Omental fat pad (tissue), 4 donors: ENCODE results near the gene CRIM1. TPM values are rescaled to one million over a fixed set of nuclear protein-coding genes. Genes with fewer than 3 reads are reported as not detected.

Experiments used
- ATAC-seq: fragments of 150-250 bp; one replicate; pipeline ENCODE4 v1.9.1; 2016; ENCODE audit warnings: mild to moderate bottlenecking, moderate library complexity; ENCODE audit not compliant: low FRiP score
- DNase-seq: peaks from one replicate; pipeline ENCODE4 v3.0.0-alpha.2; 2019; ENCODE audit warnings: low spot score
- total RNA-seq, 4 donors: library from RNA; depleted of rRNA; stranded (reverse); fragments of >200 nt; gene quantifications; one replicate each; pipeline ENCODE4 v1.1.0, GENCODE V29; 2016
- TF ChIP-seq, protein P1 (sequence below), 3 donors: fragments of 450-650 bp; IDR thresholded peaks; one replicate each; pipeline ENCODE4 v1.5.1; 2016 to 2017; ENCODE audit warnings: antibody characterized with exemption in 3 of 3, mild to moderate bottlenecking in 3 of 3, moderate library complexity in 2 of 3

Gene CRIM1
- total RNA-seq, 4 donors from 2014 or later = 229 to 252 (median 233) TPM

DNA sequence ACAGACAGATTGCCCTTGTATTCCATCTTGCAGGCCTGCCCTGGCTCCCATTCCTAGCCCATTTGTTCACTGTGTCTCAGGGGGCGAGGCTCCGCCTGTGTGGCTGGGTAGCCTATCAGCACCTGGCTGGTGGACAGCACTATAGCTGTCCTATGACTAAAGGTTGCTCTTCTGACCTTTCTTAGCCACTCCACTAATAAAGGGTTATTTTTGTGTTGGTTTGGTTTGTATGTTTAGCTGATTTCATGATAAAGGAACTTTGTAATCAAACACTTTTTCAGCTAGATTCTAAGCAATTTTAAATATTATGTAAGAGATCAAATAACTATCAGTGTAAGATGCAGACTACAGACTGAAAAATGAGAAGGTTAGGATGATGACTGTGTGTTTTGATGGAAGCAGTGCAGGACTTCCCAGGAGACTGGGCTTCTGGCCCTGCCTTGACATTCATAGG is 72.2 kb downstream of the CRIM1 start:
- DNase-seq (no peak), ATAC-seq (no peak)
- TF ChIP-seq, protein P1, sequence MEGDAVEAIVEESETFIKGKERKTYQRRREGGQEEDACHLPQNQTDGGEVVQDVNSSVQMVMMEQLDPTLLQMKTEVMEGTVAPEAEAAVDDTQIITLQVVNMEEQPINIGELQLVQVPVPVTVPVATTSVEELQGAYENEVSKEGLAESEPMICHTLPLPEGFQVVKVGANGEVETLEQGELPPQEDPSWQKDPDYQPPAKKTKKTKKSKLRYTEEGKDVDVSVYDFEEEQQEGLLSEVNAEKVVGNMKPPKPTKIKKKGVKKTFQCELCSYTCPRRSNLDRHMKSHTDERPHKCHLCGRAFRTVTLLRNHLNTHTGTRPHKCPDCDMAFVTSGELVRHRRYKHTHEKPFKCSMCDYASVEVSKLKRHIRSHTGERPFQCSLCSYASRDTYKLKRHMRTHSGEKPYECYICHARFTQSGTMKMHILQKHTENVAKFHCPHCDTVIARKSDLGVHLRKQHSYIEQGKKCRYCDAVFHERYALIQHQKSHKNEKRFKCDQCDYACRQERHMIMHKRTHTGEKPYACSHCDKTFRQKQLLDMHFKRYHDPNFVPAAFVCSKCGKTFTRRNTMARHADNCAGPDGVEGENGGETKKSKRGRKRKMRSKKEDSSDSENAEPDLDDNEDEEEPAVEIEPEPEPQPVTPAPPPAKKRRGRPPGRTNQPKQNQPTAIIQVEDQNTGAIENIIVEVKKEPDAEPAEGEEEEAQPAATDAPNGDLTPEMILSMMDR (IDR thresholded peaks at IDR 0.05) = no peak

- DNase-seq = no peak
- TF ChIP-seq, protein P1 (IDR thresholded peaks at IDR 0.05) = no peak
- ATAC-seq = no peak
Observed at GRCh38 chr2:36430549-36430948, 75.0 kb downstream of the CRIM1 start.

DNA sequence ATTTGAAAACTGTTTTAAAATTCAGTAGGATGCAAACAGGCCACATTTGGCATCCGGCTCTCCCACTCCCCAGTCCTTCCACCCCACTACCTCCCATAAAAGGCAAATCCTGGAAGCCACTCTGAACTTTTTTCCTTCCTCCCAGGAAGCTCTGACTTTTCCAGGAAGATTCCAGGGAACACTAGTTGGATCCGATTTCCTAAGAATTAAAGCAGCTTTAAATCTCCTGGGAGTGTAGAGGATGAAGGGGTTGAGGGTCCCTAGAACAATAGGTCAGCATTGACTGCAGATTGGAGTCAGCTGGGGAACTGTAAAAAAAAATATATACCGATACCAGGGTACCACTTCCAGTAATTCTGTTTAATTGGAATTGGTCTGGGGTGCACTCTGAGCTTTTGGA is 76.9 kb downstream of the CRIM1 start:
- TF ChIP-seq, protein P1 (IDR thresholded peaks at IDR 0.05) = no peak
- no peak for DNase-seq
- ATAC-seq = no peak

- DNase-seq (no peak), ATAC-seq (peak; percentile 55)
- TF ChIP-seq, protein P1 (IDR thresholded peaks at IDR 0.05) = no peak
Observed at GRCh38 chr2:36433311-36434217, 78.0 kb downstream of the CRIM1 start.

DNA sequence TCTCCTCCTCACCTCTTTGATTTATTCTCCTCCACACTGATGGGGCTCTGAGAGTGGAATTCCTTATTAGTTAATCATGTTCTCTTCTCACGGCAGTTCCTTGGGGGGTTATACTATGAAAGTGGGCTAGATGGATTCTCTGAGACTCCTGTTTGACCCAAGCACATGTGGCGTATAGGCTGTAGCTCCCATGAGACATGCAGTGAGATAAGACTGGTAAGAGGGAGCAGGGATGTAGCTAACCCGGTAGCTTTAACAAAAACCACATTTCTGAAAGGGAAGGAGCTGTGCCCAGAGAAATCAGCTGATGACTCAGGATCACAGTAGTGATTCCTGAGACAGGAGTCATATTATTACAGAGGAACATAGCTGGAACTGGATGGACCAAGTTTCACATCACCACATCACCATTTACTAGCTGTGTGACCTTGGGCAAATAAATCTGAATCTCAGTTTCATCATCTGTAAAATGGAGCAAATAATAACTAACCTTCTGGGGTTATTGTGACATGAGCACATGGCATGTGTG is 82.9 kb downstream of the CRIM1 start:
- no peak for DNase-seq
- TF ChIP-seq, protein P1 (IDR thresholded peaks at IDR 0.05) = no peak
- ATAC-seq = peak; percentile 84

DNA sequence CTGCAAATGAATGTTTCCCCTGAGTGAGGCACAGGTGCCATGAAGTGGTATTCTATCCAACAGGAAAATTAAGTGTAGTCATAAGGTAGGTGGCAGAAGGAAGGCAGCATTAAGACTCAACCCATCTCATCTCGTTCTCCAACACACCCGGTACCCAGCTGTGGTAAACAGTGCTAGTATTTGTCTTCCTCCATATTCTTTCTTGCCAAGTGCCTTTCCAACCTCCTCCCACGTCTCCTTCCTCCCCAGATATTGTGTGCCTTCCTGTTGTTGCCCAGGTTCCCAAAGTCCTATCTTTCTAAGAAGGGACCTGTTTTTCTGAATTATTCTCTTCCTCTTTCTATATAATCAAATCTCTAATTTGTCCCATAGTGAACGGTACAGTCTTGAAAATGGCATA is 83.5 kb downstream of the CRIM1 start:
- TF ChIP-seq, protein P1 (IDR thresholded peaks at IDR 0.05) = no peak
- ATAC-seq (no peak), DNase-seq (no peak)
